NOMO-1 (cell line): Measurements from ENCODE around the gene BCL2.

ENCODE experiments used
- DNase-seq, 2 experiments: peaks; one replicate each; lab custom pipeline; 2025; ENCODE audit not compliant: unreplicated experiment in 2 of 2; lab: John Stamatoyannopoulos, UW

The BCL2 gene

GRCh38 chr18:63130176-63130575 is 189.4 kb downstream of the BCL2 start:
- no peak for DNase-seq

DNA sequence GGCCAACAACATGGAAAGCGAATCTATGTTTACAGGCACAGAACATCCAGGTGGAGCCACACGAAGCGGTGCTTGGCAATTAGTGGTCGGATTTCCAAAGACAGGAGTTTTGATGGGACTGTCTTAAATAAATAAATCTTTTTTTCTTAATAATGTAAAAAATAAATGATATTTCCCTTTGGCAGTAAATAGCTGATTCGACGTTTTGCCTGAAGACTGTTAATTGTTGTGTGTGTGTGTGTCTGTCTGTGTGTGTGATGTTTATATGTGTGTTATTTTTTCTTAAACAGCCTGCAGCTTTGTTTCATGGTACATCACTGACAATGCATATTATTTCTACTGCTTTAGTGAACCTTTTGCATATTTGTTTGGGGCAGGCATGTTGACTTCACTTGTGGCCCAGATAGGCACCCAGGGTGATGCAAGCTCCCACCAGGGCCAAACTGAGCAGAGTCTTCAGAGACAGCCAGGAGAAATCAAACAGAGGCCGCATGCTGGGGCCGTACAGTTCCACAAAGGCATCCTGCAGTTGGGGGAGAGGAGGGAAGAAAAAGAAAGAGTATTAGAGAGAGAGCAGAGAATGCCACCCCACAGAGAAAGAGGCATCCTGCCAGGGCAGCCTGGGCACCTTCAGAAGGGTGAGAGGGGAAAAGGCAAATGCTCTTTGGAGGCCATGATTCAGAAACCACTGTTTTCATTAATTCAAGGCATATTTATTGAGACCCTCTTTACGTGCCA is 191.2 kb downstream of the BCL2 start:
- DNase-seq: no peak

DNA sequence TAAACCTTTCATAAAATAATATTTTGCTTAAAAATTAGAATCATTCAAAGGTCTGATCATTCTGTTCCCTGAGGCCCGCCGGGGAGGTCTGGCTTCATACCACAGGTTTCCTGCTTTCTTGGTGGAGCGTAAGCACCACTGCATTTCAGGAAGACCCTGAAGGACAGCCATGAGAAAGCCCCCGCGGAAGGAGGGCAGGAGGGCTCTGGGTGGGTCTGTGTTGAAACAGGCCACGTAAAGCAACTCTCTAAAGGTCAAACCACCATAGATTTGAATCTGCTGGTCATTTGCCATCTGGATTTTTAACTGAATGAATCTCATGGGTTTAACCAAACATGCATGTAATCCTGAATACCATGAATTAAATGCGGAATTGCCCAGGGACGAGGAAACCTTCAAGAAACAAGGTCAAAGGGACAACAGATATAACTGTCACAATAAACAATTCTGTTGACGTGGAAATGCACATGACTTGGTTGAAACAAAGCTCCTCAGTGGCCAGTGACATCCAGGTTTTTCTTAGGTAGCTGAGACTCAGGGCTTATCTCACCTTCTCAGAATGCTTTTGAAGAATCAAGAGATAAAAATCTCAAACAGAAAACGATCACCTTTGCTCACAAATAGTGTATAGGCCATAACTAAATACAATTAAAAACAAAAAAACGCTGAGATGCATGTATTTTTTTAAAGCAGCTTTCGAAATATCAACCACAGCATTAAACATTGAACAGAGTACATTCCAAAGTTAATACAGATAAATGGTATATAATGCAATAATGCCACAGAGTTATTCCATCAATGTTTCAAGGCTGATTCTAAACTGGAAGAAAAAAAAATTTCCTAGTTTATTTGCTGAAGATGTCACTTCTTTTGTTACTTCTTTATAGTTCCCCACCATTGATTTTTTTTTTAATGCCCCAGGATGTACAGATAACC is 193.2 kb downstream of the BCL2 start:
- no peak for DNase-seq

DNA sequence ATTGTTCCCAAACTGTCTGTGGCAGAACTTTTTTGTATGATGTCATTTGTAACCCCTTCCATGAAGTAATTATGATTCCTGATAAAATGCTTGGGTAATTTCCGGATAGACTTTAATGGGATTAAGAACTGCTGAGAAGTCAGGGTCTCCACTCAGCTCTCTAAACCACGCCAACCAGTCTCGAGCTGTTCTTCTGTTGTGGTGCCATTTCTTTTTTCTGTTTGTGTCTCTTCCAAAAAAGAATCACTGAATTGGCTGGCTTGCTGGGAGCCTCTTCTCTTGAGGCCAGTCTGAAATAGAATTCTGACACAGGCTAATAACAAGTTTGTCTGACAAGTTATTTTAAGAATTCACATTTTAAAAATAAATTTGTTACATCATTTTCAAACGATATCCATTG is 198.9 kb downstream of the BCL2 start:
- DNase-seq: no peak

DNA sequence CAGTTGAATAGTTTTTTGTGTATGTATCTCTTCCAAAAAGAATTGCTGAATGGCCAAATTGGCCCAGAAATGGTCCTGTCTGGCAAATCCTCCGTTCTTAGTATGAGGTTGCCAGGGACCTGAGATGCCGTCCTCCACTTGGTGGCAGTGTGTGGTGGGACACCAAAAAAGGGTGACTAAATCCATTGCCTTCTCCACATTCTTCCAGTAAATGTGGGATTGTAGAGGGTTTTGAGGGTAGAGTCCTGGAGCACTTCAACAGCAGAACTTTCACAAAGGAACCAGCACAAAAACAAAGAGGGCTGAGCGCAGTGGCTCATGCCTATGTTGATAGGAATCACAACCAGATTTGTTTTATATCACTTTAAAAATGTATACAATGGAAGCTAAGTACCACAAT is 199.9 kb downstream of the BCL2 start:
- peak; percentile 24 to 31 for DNase-seq

DNA sequence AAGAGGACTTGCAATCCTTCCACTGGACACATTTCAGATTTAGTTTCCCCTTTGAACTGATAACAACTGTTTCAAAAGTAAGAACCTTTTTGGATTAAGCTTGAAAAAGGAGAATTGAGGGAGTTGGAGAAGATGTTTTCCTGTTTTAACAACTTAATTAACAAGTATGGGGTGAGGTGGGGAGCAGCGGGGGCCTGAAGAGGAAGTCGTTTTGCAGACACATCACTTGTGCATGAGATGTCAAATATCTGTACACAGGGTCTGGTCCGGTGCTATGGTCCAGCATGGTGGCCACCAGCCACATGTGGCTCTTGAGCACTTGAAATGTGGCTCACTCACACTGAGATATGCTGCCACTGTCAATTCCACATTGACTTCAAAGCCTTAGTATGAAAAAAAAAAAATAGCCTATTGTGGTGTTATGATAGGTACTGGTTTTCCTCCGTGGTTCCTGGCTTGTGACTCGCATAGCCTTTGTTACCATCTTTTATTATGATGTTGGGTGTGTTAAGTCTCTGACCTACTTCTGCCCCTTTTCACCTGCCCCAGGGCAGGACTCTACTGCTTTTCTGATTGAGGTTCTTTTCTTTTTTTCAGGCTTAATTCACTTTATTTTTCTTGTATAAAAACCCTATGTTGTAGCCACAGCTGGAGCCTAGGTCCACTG is 205.5 kb downstream of the BCL2 start:
- peak; percentile 31 to 35 for DNase-seq

DNA sequence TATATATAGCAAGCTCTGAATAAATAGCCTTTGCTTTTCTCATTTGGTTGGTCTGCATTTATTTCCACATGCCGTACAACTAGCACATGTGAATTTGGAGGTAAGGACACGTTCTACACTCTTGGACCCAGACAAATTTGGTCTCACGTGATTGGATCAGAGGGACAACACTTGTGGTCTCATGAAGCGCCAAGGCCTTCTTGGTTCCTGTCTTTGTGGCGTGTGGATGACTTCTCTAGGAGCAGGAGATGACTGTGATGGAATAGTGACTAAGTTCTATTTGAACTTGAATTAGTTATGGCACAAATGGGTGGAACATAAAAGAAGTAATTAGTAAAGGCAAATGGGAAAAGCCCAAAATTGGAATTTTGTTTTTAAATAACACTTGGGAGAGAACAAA is 206.9 kb downstream of the BCL2 start:
- DNase-seq: peak; percentile 49 to 77

- DNase-seq: peak; percentile 79 to 85
Observed at GRCh38 chr18:63111671-63112402, 207.7 kb downstream of the BCL2 start.

DNA sequence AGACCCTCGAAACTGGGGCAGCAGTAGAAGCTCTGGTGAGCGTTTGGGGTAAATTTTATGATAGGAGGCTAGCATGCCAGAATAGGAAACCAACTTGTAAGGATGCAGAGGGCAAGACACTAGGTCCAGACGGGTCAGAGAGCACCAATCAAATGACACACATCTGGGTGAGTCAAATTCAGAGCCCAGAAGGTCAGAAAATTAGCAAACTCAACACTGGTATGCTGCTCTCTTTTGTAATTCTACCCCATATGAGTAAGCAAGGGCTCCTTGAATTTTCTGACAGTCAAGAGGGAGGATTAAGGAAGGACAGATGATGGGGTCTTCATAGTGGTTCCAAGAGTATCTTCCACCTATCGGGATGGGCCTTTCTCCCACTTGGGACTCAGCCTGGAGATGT is 209.8 kb downstream of the BCL2 start:
- DNase-seq: no peak

DNA sequence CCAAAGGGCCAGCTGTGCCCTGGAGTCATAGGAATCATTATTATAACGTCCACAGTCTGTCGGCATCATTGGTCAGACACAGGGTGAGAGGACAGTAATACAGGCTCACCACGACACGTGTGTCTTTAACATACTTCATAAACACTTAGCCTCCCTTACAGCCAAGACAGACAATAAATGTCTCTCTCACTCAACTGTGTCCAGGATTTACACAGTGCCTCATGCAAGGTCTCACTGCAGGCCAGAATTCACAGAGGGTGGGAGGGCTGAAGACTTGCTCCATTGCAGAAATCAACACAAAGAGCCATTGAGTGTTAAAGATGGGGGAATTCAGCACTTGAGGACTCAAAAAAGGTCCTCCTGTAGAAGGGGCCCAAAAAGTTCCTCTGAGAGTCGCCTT is 210.5 kb downstream of the BCL2 start:
- DNase-seq: no peak

DNA sequence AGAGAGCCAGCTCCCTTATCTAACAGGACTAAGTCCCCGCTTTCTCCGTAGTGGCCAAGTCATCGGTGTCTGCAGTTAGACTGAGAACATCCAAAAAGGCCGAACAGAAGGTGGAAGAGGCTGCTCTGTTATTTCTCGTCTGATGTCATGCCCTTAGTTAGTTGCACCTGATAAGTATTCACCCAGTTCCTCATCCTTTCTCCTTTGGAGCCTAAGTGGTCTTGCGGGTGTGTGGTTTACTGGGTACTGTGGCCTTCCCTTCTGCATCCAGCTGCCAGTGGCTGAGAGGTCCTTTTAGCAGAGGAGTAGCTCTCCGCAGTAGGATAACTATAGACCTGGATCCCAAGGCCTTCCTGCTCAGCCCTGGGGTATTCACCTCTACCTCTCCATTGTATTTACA is 211.6 kb downstream of the BCL2 start:
- DNase-seq: no peak

DNA sequence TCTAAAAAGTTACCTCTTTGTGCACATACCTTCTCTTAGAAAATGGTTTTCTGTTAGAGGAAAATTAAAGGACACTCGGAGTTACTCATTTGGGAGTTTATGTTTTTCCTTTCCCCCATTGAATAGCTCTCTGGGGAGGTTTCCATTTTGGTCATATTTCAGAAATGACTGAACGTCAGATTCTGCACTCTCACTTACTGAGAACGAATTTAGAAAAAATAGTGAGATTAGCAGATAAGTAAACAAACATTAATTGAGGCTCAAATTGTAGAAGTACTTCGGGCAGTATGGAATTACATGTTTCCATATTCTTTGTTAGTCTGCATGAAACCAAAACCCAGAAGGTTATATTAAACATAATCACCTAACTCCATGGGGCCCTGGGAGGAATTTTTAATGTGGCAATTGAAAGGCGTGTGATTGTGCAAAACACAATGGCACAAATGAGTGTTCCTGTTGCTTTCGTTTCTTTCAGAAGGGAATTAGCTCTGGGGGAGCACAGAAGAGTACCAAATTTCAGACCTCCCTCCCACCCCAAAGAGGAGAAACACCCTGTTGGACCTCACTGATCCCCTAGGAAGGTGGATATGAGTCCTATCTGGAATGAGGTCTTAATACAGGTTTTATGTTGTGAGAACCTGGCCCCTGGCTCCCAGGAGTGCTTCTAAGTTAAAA is 212.3 kb downstream of the BCL2 start:
- DNase-seq: no peak

GRCh38 chr18:63106727-63107126 is 212.8 kb downstream of the BCL2 start:
- DNase-seq: no peak

DNA sequence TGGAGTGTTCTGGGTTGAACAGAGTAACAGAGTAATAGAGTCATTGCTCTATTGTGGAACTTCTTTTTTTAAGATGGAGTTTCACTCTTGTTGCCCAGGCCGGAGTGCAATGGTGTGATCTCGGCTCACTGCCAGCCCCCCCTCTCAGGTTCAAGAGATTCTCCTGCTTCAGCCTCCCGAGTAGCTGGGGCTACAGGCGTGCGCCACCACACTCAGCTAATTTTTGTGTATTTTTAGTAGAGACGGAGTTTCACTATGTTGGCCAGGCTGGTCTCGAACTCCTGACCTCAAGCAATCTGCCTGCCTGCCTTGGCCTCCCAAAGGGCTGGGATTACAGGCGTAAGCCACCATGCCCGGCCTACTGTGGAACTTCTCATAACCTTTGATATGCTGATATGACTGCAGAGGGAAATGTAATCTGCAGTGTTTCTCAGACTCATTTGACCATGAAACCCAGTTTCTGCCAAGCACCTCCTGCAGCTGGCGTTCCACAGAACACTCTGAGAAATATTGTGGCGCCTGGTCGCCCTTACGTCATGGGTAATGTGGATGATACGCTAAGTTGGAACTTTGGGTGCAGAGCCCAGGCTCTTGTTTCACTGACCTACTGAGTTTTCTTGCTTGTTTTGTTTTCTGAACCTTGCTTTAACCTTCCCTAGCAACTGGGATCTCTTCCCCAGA is 213.8 kb downstream of the BCL2 start:
- no peak for DNase-seq

GRCh38 chr18:63104868-63105267 is 214.7 kb downstream of the BCL2 start:
- no peak for DNase-seq

GRCh38 chr18:63102941-63103744 is 216.4 kb downstream of the BCL2 start:
- no peak for DNase-seq

DNA sequence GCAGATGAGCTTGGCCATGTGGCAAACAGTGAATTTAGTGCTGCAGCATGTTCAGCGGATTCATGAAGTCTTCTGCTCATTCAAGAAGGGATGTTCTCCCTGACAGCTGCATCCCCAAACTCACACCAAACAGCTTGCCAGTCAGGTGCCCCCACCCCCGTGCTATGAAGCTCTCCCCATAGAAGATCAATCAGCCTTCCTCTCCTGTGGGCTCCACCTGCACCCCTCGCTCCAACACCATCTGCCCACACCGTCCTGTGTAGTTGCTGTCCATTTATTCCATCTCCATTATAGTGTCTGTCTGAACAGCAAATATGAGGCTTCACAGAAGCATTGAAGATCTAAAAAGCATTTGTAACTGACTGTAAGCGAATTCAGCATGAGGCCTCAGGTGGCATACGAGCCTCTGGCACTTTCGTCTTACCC is 218.9 kb downstream of the BCL2 start:
- no peak for DNase-seq

DNA sequence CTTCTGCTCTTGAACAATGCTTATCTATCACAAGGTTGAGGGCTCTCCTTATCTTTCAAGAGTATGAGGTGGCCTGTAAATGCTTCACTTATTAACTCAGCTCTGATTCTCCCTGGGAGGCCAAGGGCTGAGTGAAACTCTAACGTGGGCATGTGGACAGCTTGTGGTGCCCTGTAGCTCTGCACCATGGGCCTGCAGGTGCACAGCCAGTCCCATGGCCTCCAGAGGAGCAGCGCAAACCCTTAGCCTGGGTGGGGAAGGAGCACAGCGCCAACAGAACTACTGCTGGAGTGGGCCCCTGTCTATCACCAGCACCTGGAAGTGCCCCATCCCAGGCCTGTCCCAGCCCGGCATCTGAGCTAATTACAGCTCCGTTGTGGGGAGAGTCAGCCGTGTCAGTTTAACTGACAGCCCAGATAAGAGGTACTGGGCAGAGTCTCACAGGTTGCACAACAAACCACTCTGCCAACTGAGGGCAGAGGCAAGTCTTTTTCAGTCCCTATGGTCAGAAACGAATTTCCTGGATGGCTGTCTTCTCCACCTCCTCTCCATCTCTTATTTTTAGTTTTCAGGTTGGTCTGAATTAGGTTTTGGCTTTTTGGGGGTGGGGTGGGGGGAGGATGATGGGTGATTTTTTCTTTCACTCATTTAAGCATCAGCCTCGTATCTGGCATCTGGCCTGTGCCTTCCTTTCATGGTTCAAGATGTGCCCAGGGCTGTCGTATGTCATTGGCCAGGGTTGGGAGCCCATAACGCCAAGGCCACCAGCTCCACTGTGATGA is 219.5 kb downstream of the BCL2 start:
- peak; percentile 96 for DNase-seq
